GOT3 (cell line): Measurements from ENCODE around the gene NDUFAF8.

Source experiments
- DNase-seq: peaks from one replicate; lab custom pipeline; 2025; ENCODE audit warnings: mixed read lengths; lab: John Stamatoyannopoulos, UW

NDUFAF8 gene

GRCh38 chr17:81238815-81239713, at the start of gene NDUFAF8, which contains the start of gene TEPSIN:
NDUFAF8 (plus strand) TSS chr17:81239318; CDS start chr17:81239364, 46 bp downstream.
TEPSIN (minus strand) TSS chr17:81239055; CDS start chr17:81239033, 22 bp downstream.
- DNase-seq: peak; percentile 92

- DNase-seq: no peak
These were observed 49.2 kb upstream of the NDUFAF8 start for GRCh38 chr17:81189670-81190530.

- no peak for DNase-seq
These were observed 48.5 kb upstream of the NDUFAF8 start for GRCh38 chr17:81190591-81190990.

- DNase-seq: no peak
These were observed 48.0 kb upstream of the NDUFAF8 start for GRCh38 chr17:81191116-81191515.

GRCh38 chr17:81191646-81192045, 47.5 kb upstream of the NDUFAF8 start:
- DNase-seq: no peak

- DNase-seq: no peak
These were observed 46.6 kb upstream of the NDUFAF8 start for GRCh38 chr17:81192386-81193050.

- DNase-seq: no peak
These were observed 46.1 kb upstream of the NDUFAF8 start for GRCh38 chr17:81193051-81193410.

- no peak for DNase-seq
These were observed 45.5 kb upstream of the NDUFAF8 start for GRCh38 chr17:81193470-81194224.

GRCh38 chr17:81194225-81194760, 44.8 kb upstream of the NDUFAF8 start:
- no peak for DNase-seq

- no peak for DNase-seq
These were observed 43.9 kb upstream of the NDUFAF8 start for GRCh38 chr17:81194941-81195901.

GRCh38 chr17:81195941-81196495, 43.1 kb upstream of the NDUFAF8 start:
- no peak for DNase-seq

GRCh38 chr17:81196505-81197408, 42.4 kb upstream of the NDUFAF8 start:
- no peak for DNase-seq

GRCh38 chr17:81197409-81197795, 41.7 kb upstream of the NDUFAF8 start:
- DNase-seq: no peak

GRCh38 chr17:81197831-81198490, 41.2 kb upstream of the NDUFAF8 start:
- no peak for DNase-seq

GRCh38 chr17:81198826-81199481, 40.2 kb upstream of the NDUFAF8 start:
- DNase-seq: no peak

GRCh38 chr17:81199482-81199830, 39.7 kb upstream of the NDUFAF8 start:
- DNase-seq: no peak

GRCh38 chr17:81200201-81200600, 38.9 kb upstream of the NDUFAF8 start:
- DNase-seq: no peak
